HG02981 (cell line): ENCODE measurements around the gene C5orf34.
"Not testable (repeated sequence)": the region's sequence is repeated elsewhere in the genome, so short reads cannot be mapped to it uniquely, and the experiment has no call there.

Experiments used
- ATAC-seq: cut with Tn5 transposase; IDR thresholded peaks from one replicate; pipeline ENCODE4 v1.9.1; 2021; ENCODE audit warnings: mild to moderate bottlenecking, moderate library complexity; ENCODE audit not compliant: unreplicated experiment

The C5orf34 gene

GRCh38 chr5:43515678-43516048 lies 715 bp upstream of the C5orf34 start:
- no peak for ATAC-seq

- ATAC-seq, result peak; percentile 28
Measured at GRCh38 chr5:43514471-43514815, 505 bp downstream of the C5orf34 start.

- ATAC-seq, result no peak
Measured at GRCh38 chr5:43514025-43514424, 923 bp downstream of the C5orf34 start.

GRCh38 chr5:43511062-43511461 lies 3.9 kb downstream of the C5orf34 start:
- ATAC-seq, result not testable (repeated sequence)

GRCh38 chr5:43498581-43498980 lies 16.4 kb downstream of the C5orf34 start:
- no peak for ATAC-seq

- no peak for ATAC-seq
Measured at GRCh38 chr5:43497311-43498104, 17.4 kb downstream of the C5orf34 start.

GRCh38 chr5:43491326-43491725 lies 23.6 kb downstream of the C5orf34 start:
- ATAC-seq, result no peak

GRCh38 chr5:43486353-43486752 lies 28.6 kb downstream of the C5orf34 start:
- ATAC-seq, result no peak

- no peak for ATAC-seq
Measured at GRCh38 chr5:43485406-43485805, 29.5 kb downstream of the C5orf34 start.

- ATAC-seq, result peak; percentile 74
Measured at GRCh38 chr5:43484106-43484849, 30.7 kb downstream of the C5orf34 start.

- ATAC-seq, result peak; percentile 87
Measured at GRCh38 chr5:43483298-43484105, 31.4 kb downstream of the C5orf34 start, which contains the start of gene TMEM267. TMEM267 (minus strand) TSS chr5:43483865; CDS start chr5:43453969, 29,896 bp downstream.

- no peak for ATAC-seq
Measured at GRCh38 chr5:43482490-43483297, 32.3 kb downstream of the C5orf34 start.

GRCh38 chr5:43469671-43470391 lies 45.1 kb downstream of the C5orf34 start:
- no peak for ATAC-seq

- ATAC-seq, result no peak
Measured at GRCh38 chr5:43467100-43467499, 47.8 kb downstream of the C5orf34 start.

- not testable (repeated sequence) for ATAC-seq
Measured at GRCh38 chr5:43465455-43465854, 49.5 kb downstream of the C5orf34 start.

- no peak for ATAC-seq
Measured at GRCh38 chr5:43461066-43461465, 53.9 kb downstream of the C5orf34 start.

- ATAC-seq, result no peak
Measured at GRCh38 chr5:43456556-43456955, 58.4 kb downstream of the C5orf34 start.

- not testable (repeated sequence) for ATAC-seq
Measured at GRCh38 chr5:43441575-43441974, 73.4 kb downstream of the C5orf34 start.

- ATAC-seq, result no peak
Measured at GRCh38 chr5:43437062-43437660, 77.8 kb downstream of the C5orf34 start.
